ENCODE results near the gene CD74. TPM values are rescaled to one million over a fixed set of nuclear protein-coding genes. Genes with fewer than 3 reads are reported as not detected.
A peak's percentile ranks its signal among the peaks of the same experiment; 100 is the strongest.
"Not testable (repeated sequence)": the region's sequence is repeated elsewhere in the genome, so short reads cannot be mapped to it uniquely, and the experiment has no call there.

Gene CD74
- total RNA-seq, 1 donor from 2014 or later: 989 TPM

DNA sequence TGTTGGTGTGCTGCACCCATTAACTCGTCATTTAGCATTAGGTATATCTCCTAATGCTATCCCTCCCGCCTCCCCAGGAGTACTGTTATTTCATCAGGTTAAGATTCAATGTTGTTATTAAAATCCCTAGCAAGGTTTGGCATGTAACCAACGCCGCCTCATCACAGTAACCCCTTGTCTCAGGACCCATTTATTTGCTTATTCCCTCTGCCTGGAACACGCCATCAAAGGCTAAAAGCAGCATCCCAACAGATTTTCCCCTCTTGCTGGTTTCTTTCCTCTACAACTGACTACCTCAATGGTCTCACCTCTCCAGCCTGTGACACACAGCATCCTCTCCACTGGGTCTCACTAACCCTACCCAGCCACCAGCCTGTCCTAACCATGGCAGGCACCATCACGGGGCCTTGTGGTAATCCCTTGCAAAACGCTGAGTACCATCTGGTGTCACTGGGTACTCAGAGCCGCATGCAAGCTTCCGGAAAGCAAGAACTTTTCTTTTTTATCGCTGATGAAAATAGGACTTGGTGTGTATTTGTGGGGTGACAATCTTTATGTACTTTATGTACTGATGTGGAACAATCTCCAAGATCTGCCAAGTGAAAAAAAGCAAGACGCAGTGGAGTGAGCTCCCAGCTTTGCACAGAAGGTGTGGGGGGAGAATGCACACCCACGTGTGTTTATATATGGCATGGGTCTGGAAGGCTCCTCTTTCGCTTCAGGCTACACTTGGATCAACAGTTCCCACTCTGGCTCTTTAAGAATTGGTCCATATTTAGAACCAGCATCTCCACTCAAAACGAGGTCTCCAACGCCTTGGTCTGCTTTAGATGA is 30.7 kb upstream of the CD74 start:
- intact Hi-C loops (cut with DNase I): no loop called here
- ATAC-seq: no peak
- no peak for DNase-seq (ENCODE audit: low spot score)

DNA sequence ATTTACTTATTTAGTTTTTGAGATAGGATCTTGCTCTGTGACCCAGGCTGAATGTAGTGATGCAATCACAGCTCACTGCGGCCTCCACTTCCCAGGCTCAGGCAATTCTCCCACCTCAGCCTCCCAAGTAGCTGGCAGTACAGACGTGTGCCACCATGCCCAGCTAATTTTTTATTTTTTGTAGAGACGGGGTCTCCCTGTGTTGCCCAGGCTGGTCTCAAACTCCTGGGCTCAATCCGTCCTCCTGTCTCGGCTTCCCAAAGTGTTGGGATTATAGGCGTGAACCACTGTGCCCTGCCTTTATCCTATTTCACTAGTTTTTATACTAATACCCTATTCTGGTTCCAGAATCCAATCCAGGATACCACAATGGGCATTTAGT is 30.0 kb upstream of the CD74 start:
- DNase-seq (ENCODE audit: low spot score): no peak
- intact Hi-C loops (cut with DNase I): no loop called here
- ATAC-seq: no peak

DNA sequence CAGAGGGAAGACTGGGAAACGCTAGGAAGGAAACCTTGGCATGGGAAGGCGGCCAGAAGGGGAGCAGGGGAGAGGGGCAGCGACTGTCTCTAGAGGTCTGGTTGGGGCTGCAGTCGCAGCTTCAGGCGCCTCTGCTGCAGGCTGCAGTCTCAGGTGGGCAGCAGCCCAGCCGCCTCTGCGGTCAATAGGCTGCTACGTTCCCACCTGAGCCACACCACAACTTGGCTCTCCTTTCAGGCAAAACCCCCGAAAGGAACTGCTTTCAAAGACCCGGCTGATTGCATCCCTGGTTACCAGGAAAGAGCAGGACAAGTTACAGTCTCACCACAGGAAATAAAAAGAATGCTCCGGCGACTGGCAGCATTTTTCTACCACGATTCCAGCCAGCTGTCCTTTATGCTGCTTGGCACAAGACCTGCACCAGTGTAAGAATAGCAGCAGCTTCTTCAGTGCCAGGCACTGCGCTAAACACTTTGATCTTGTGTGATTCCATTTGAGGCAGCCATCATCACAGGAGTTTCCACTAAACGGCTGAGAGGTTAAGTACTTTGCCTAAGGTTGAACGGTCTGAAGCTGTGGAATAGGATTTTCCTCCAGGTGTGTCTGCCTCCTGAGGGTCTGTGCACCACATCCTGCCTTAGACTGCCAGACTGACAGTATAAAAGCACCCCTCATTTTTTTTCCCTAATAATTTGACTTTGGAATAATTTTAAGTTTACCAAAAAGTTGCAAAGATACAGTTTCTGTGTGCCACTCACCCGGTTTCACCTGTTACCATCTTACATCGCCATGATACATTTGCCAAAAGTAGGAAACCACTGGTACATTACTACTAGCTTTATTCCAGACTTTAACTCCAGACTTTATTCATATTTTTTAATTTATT is 29.3 kb upstream of the CD74 start:
- peak; percentile 23 for ATAC-seq
- intact Hi-C loops (cut with DNase I): no loop called here
- no peak for DNase-seq (ENCODE audit: low spot score)

DNA sequence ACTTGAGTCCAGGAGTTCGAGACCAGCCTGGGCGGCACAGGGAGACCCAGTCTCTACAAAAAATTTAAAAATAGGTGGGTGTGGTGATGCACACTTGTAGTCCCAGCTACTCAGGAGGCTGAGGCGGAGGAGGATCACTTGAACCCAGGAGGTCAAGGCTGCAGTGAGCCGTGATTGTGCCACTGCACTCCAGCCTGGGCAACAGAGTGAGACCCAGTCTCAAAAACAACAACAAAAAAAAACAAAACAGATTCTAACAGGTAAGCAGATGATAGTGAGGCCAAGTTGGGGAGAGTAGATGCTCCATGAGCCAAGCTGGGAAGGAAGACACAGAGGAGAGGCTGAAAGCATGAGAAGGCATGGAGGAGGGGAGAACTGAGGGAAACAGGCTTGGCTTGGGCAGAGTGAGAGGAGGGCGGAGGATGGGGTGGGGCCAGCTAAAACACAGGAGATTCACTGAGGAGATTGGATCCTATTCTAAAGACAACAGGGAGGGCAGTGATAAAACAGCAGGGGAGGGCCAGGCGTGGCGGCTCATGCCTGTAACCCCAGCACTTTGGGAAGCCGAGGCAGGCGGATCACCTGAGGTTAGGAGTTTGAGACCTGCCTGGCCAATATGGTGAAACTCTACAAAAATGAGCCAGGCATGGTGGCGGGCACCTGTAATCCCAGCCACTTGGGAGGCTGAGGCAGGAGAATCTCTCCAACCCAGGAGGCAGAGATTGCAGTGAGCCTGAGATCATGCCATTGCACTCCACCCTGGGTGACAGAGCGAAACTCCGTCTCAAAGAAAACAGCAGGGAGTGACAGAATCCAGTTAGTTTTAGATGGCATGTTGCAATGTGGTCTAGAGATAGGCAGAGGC is 28.5 kb upstream of the CD74 start:
- DNase-seq (ENCODE audit: low spot score): no peak
- intact Hi-C loops (cut with DNase I): no loop called here
- ATAC-seq: peak; percentile 14

DNA sequence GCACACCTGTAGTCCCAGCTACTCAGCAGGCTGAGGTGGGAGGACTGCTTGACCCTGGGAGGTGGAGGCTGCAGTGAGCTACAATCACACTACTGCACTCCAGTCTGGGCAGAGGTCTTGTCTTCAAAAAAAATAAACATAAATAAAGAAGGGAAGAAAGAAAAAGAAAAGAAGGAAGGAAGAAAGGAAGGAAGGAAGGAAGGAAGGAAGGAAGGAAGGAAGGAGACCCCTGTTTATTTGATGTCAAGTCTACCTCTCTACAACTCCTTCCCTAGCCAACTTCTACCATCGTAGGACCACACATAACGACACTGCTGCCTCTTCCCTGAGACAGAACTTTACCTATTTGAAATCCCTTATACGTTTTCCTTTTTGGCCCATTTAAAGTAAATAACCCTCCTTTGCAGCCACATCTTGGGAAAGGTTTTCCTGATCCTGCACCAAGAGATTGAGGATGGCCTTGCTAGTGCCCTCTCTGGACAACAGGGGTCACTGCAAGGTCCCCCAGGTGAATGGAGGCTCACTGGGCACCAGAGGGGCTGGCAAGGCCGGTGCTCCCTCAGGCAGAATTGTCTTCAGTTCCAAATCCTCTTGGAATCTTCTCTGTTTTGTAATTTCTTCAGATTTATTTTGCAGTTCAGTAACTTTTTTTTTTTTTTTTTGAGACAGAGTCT is 26.3 kb upstream of the CD74 start:
- ATAC-seq (no peak), DNase-seq (ENCODE audit: low spot score) (no peak)
- intact Hi-C loops (cut with DNase I): no loop called here

DNA sequence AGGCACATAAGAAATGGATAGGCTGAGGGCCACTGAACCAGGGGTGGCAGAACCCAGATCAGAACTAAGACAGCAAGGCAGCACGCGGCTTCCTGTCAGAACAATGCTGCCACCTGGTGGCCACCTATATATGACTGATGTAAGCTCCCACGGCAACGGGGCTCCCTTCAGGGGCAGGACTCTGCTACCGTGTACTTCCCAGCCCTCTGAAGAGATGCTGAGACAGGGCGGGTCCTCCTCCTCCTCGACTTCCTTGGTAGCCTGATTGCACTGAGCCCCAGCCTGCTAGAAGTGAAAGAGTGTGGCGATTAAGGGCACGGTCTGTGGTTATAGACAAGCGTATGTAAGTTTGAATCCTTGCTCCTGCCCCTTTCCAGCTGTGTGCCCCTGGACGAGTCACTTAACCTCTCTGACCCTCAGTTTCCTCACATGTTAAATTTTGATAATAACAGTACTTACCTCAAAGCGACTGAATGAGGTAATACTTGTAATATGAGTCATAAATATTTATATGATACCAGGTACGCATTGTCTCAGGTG is 23.5 kb upstream of the CD74 start:
- intact Hi-C loops (cut with DNase I): no loop called here
- ATAC-seq (peak; percentile 92), DNase-seq (ENCODE audit: low spot score) (peak; percentile 95)

DNA sequence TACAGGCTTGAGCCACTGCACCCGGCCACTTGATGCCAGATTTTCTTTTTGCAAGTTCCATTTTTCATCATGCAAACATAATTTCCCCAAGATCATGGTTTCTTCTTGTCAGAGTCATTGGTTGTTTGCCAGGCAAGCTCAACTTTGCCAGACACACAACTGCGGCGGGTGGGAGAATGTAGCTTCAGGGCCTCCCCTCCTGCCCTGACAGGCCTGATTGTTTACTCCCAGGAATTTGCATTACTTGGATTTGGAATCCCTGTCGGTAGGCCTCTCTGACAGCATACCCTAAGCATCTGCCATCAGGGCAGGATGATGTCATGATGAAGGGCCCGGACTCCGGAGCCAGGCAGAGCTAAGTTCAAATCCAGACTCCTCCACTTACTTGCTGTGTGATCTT is 21.8 kb upstream of the CD74 start:
- DNase-seq (ENCODE audit: low spot score) (no peak), ATAC-seq (no peak)
- intact Hi-C loops (cut with DNase I): no loop called here

DNA sequence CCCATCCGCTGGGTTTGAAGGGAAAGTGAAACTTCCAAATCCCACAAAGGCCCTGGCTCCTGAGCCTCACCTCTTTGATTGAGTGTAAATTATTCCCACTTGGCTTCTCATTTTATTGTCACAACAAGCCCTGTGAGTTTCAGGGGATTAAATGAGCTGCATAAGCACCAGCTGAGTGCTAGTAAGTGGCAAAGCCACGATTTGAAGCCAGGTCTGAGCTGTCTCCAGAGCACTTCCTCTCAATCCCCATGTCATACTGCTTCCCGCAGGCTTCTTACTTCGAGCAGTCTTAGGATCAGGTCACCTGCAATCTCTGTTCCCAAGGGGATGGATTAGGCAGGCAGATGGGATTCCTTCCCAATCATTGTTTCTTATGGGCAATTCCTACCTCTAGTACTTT is 18.9 kb upstream of the CD74 start:
- ATAC-seq (no peak), DNase-seq (ENCODE audit: low spot score) (no peak)
- intact Hi-C loops (cut with DNase I): no loop called here

DNA sequence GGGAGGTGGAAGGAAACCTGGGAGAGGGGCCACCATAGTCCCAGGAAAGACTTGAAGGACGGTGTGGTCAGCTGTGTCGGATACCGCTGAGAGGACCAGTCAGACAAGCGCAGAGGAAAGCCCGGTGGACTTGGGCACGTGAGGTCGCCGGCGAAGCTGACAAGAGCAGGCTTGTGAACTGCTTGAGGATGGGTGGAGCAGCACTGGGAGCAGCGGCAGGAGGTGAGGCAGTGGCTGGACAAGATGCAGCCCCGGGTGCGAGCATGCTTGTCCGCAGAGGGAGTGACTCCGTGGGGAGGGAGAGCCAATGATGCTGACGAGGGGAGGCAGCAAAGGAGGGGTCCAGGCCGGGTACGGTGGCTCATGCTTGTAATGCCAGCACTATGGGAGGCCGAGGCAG is 18.3 kb upstream of the CD74 start:
- DNase-seq (ENCODE audit: low spot score): no peak
- no peak for ATAC-seq
- intact Hi-C loops (cut with DNase I): no loop called here

DNA sequence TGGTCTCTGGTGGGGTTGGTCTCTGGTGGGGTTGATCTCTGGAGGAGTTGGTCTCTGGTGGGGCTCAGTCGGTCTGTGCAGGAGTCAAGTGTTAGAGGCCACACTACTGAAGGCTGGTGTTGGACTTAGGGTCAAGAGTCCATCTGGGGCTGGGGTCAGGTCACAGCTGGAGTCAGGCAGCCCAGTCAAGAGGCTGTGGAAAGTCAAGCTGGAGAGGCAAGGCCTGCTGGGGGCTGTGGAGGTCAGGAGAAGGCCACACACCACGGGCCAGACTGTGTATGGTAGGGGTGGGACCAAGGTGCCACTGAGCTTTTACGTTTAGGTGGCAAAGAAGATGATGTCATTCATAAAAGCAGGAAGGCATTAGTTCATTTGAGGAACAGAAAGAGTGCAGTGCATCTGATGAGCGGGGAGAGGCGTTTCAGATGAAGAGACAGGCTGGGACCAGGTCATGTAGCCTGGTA is 16.7 kb upstream of the CD74 start:
- intact Hi-C loops (cut with DNase I): no loop called here
- no peak for DNase-seq (ENCODE audit: low spot score)
- no peak for ATAC-seq

DNA sequence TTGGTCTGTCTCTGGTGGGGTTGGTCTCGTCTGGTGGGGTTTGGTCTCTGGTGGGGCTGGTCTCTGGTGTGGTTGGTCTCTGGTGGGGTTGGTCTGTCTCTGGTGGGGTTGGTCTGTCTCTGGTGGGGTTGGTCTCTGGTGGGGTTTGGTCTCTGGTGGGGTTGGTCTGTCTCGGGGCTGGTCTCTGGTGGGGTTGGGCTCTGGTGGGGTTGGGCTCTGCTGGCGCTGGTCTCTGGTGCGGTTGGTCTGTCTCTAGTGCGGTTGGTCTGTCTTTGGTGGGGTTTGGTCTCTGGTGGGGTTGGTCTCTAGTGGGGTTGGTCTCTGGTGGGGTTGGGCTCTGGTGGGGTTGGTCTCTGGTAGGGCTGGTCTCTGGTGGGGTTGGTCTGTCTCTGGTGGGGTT is 16.3 kb upstream of the CD74 start:
- intact Hi-C loops (cut with DNase I): no loop called here
- no peak for DNase-seq (ENCODE audit: low spot score)
- ATAC-seq: no peak

DNA sequence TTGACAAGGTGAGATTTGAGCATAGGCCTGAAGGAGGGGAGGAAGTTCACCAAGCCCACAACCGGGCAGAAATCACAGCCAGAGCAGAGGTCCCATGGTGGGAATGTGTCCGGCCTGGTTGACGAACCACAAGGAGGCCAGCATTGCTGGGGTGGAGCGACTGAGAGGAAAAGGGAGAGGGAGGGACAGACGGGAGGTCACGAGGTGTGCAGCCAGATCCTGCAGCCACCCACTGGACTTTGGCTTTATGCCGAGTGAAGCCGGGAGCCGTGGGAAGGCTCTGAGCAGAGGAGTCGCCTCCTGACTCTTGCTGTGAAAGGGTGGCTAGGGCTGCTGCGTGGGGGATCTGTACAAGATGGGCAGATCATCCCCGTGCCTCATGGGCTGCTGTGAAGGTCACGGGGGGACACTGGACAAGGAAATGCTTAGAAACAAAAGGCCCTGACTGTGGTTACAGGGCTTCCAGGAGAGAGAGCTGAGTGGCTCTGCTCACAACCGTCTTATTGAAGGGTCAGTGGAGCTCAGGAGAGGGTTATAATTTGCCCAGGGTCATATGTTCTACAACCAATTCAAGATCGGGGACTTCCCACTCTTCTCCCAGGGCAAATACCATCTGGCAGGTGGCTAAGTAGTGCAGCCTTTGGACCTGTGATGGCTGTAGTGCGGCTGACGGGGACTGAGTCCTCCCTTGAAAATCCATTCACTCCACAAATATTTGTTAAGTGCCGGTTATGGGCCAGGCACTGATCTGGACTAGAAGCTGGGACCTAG is 15.6 kb upstream of the CD74 start:
- ATAC-seq (peak; percentile 83), DNase-seq (ENCODE audit: low spot score) (peak; percentile 76)
- intact Hi-C loops (cut with DNase I): no loop called here

DNA sequence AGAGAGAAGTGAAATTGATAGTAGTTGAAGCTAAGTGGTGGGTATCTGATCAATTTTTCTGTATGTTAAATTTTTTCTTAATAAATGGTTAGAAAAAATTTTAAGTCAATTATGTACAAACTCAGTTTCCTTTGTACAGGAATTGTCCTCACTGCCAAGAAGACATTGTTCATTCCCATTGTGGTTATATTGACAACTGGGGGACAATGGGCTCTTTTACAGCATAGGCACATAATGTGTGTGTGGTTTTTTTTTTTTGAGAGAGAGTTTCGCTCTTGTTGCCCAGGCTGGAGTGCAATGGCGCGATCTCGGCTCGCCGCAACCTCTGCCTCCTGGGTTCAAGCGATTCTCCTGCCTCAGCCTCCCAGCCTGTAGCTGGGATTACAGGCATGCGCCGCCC is 13.5 kb upstream of the CD74 start:
- intact Hi-C loops (cut with DNase I): not testable (repeated sequence)

DNA sequence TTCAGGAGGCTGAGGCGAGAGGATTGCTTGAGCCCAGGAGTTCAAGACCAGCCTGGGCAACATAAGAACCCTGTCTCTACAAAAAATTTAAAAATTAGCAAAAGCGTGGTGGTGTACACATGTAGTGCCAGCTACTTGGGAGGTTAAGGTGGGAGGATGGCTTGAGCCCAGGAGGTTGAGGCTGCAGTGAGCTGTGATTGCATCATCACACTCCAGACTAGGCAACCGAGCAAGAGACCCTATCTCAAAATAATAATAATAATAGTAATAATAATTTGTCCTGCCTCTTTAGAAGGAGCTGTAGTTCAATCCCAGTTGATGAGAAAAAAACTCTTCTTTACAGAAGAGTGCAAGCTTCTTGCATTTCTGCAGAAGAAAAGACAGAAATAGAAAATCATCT is 10.0 kb upstream of the CD74 start:
- intact Hi-C loops (cut with DNase I): no loop called here
- DNase-seq (ENCODE audit: low spot score): no peak
- ATAC-seq: no peak

More for the DNA sequence above, 13.5 kb upstream of the CD74 start:
- not testable (repeated sequence) for ATAC-seq; DNase-seq (ENCODE audit: low spot score)

DNA sequence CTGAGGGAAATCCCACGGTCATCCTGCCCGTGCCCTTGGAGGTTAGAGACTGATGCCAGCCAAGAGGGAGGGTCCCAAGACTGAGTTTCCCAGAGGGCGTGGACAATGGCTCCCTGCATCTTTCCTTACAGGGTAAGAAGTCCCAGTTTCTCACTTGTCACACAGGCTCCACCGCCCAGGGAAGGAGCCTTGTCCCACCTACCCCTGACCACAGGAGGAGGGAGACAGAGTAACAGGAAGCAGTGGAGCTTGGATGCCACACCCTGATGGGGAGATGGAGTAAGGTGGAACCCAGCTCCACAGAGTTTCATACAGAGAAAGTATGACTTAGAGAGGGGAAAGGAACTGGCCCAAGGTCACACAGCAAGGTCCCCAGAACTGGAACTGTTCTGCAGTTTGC is 9.4 kb upstream of the CD74 start:
- intact Hi-C loops (cut with DNase I): no loop called here
- ATAC-seq: no peak

DNA sequence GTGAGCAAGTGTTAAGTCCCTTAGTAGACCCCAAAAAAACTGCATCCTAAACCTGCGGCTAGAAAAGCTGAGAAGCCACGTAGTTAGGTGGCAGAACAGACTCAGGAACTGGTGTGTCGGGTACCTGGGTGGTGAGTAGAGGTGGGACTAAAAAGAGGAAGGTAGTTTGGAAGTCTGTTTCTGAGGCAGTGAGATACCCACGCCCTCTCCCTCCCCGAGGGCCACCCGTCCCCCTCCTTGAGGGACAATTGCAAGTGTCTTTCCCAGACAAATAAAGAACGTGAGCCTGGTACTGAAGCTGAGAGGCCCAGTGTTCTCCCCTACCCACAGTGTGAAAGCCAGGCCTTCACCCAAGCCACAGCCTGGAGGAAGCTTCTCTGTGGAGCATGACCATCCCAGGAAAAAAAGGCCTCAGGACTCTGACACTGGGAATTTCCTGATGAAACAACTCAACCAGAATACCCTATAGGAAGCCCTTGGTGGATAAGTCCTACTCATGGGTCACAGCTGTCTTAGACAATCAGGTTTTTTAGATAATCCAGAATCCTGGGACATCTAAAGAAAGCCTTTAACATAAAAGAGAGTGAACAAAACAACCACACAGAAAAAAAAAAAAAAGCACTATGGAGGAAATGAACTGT is 7.0 kb upstream of the CD74 start:
- ATAC-seq (no peak), DNase-seq (ENCODE audit: low spot score) (no peak)
- intact Hi-C loops (cut with DNase I): no loop called here

More for the DNA sequence above, 9.4 kb upstream of the CD74 start:
- DNase-seq (ENCODE audit: low spot score): no peak
